A549 (cell line): ENCODE measurements around the gene TNN.

Experiments
- CEBPB ChIP-seq, 2 experiments: fragments of >200 bp in 1 of 2; sonication (Bioruptor Twin) in 1 of 2; formaldehyde crosslinking in 1 of 2; IDR thresholded peaks; 2 replicates each; pipeline ENCODE4 v1.6.1; 2012 to 2016
- CTCF ChIP-seq: fragments of >200 bp; sonication (Bioruptor Twin); formaldehyde crosslinking; IDR thresholded peaks from 3 replicates; pipeline ENCODE4 v1.5.1; 2016
- EP300 ChIP-seq, 2 experiments: fragments of >200 bp; sonication (Bioruptor Twin); formaldehyde crosslinking; IDR thresholded peaks; 2 replicates in 1 of 2; 3 replicates in 1 of 2; pipeline ENCODE4 v1.6.1; 2016 to 2017
- GATA3 ChIP-seq: IDR thresholded peaks from 2 replicates; pipeline ENCODE4 v1.6.1; 2012; ENCODE audit warnings: borderline replicate concordance
- JUNB ChIP-seq: fragments of >200 bp; sonication (Bioruptor Twin); formaldehyde crosslinking; IDR thresholded peaks from 2 replicates; pipeline ENCODE4 v1.6.1; 2016
- MAX ChIP-seq: IDR thresholded peaks from 2 replicates; pipeline ENCODE4 v1.6.1; 2012
- MAZ ChIP-seq: fragments of 150-350 bp; IDR thresholded peaks from 2 replicates; pipeline ENCODE4 v1.6.1; 2014; ENCODE audit warnings: antibody characterized with exemption, low read depth, low read length, borderline replicate concordance
- NFE2L2 ChIP-seq: fragments of 150-350 bp; conservative IDR thresholded peaks from 2 replicates; pipeline ENCODE4 v1.6.1; 2014; ENCODE audit warnings: low read length
- SMC3 ChIP-seq: fragments of >200 bp; sonication (Bioruptor Twin); formaldehyde crosslinking; IDR thresholded peaks from 3 replicates; pipeline ENCODE4 v1.6.1; 2018; ENCODE audit warnings: inconsistent platforms
- TF ChIP-seq, protein P1 (sequence below): fragments of 200-600 bp; sonication (generic); IDR thresholded peaks from 2 replicates; pipeline ENCODE4 v1.6.1; 2016; ENCODE audit warnings: antibody characterized with exemption, mild to moderate bottlenecking, moderate library complexity

GRCh38 chr1:175162955-175163354, 95.3 kb downstream of the TNN start:
- no peak for TF ChIP-seq CTCF
- no peak for TF ChIP-seq GATA3
- no peak for TF ChIP-seq SMC3
- no peak for TF ChIP-seq MAZ
- no peak for TF ChIP-seq MAX
- no peak for TF ChIP-seq EP300 (IDR thresholded peaks at IDR 0.05)
- no peak for TF ChIP-seq NFE2L2
- TF ChIP-seq, protein P1, sequence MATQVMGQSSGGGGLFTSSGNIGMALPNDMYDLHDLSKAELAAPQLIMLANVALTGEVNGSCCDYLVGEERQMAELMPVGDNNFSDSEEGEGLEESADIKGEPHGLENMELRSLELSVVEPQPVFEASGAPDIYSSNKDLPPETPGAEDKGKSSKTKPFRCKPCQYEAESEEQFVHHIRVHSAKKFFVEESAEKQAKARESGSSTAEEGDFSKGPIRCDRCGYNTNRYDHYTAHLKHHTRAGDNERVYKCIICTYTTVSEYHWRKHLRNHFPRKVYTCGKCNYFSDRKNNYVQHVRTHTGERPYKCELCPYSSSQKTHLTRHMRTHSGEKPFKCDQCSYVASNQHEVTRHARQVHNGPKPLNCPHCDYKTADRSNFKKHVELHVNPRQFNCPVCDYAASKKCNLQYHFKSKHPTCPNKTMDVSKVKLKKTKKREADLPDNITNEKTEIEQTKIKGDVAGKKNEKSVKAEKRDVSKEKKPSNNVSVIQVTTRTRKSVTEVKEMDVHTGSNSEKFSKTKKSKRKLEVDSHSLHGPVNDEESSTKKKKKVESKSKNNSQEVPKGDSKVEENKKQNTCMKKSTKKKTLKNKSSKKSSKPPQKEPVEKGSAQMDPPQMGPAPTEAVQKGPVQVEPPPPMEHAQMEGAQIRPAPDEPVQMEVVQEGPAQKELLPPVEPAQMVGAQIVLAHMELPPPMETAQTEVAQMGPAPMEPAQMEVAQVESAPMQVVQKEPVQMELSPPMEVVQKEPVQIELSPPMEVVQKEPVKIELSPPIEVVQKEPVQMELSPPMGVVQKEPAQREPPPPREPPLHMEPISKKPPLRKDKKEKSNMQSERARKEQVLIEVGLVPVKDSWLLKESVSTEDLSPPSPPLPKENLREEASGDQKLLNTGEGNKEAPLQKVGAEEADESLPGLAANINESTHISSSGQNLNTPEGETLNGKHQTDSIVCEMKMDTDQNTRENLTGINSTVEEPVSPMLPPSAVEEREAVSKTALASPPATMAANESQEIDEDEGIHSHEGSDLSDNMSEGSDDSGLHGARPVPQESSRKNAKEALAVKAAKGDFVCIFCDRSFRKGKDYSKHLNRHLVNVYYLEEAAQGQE: no peak
- no peak for TF ChIP-seq JUNB
- no peak for TF ChIP-seq CEBPB (IDR thresholded peaks at IDR 0.05)
